Endodermal cell (in vitro differentiated cells): ENCODE data around the gene TBC1D24. TPM values are rescaled to one million over a fixed set of nuclear protein-coding genes. Genes with fewer than 3 reads are reported as not detected.
"Not testable (repeated sequence)": the region's sequence is repeated elsewhere in the genome, so short reads cannot be mapped to it uniquely, and the experiment has no call there.

Source experiments
- DNase-seq: peaks from one replicate; pipeline ENCODE4 v3.0.0-alpha.2; 2017
- H3K27ac ChIP-seq: 2 replicates; pipeline ENCODE4 v1.5.1; 2013; ENCODE audit warnings: mild to moderate bottlenecking, low read depth, low read length, moderate library complexity
- H3K27me3 ChIP-seq: 2 replicates; pipeline ENCODE4 v1.6.1; 2013; ENCODE audit warnings: mild to moderate bottlenecking, low read length, moderate library complexity; ENCODE audit not compliant: insufficient read depth, control insufficient read depth, poor library complexity, severe bottlenecking
- H3K36me3 ChIP-seq: 2 replicates; pipeline ENCODE4 v1.7.0; 2013; ENCODE audit warnings: mild to moderate bottlenecking, low read length, moderate library complexity; ENCODE audit not compliant: control insufficient read depth, insufficient read depth
- H3K4me1 ChIP-seq: one replicate; pipeline ENCODE4 v1.7.0; 2013; ENCODE audit warnings: low read length; ENCODE audit not compliant: control insufficient read depth, insufficient read depth
- H3K4me3 ChIP-seq: 2 replicates; pipeline ENCODE4 v1.5.1; 2013; ENCODE audit warnings: mild to moderate bottlenecking, low read length, moderate library complexity
- H3K9ac ChIP-seq: 2 replicates; pipeline ENCODE4 v1.6.1; 2013; ENCODE audit warnings: mild to moderate bottlenecking, low read length, moderate library complexity; ENCODE audit not compliant: poor library complexity, severe bottlenecking; ENCODE audit errors: extremely low read depth
- H3K9me3 ChIP-seq: 2 replicates; pipeline ENCODE4 v1.6.1; 2013; ENCODE audit warnings: mild to moderate bottlenecking, low read length, moderate library complexity; ENCODE audit not compliant: control insufficient read depth
- H3K27ac Mint-ChIP-seq: 2 replicates; pipeline ENCODE4 v1.8.0; 2020; ENCODE audit warnings: mixed read lengths
- H3K27me3 Mint-ChIP-seq: 2 replicates; pipeline ENCODE4 v1.8.0; 2021; ENCODE audit warnings: mild to moderate bottlenecking, mixed read lengths; ENCODE audit not compliant: insufficient read depth
- H3K36me3 Mint-ChIP-seq: 2 replicates; pipeline ENCODE4 v1.8.0; 2020; ENCODE audit warnings: low read depth, mixed read lengths
- H3K4me1 Mint-ChIP-seq: 2 replicates; pipeline ENCODE4 v1.8.0; 2020; ENCODE audit warnings: mixed read lengths
- H3K4me3 Mint-ChIP-seq: 2 replicates; pipeline ENCODE4 v1.8.0; 2020; ENCODE audit warnings: mild to moderate bottlenecking, moderate library complexity, mixed read lengths
- H3K9me3 Mint-ChIP-seq: 2 replicates; pipeline ENCODE4 v1.8.0; 2020; ENCODE audit warnings: mild to moderate bottlenecking, mixed read lengths
- CTCF ChIP-seq: fragments of 200-600 bp; sonication (generic); conservative IDR thresholded peaks from 2 replicates; pipeline ENCODE4 v1.5.0; 2021; ENCODE audit warnings: antibody characterized with exemption, mild to moderate bottlenecking
- WGBS, 2 experiments: methylation state at CpG; one replicate each; pipeline versions ENCODE4 v1.1.5 to v1.1.7; 2013; ENCODE audit warnings: missing lambda C conversion rate in 2 of 2, mixed read lengths in 1 of 2; ENCODE audit not compliant: insufficient coverage in 1 of 2, insufficient read length in 1 of 2; 5-methylcytosine and 5-hydroxymethylcytosine counted together
- microRNA-seq: library from miRNA; unstranded; fragments of <30 nt; microRNA quantifications from one replicate; pipeline ENCODE4 v1.2.0, GENCODE V29; 2020; ENCODE audit warnings: borderline microRNAs expressed
- total RNA-seq, 2 donors: library from RNA; stranded (reverse); fragmentation: NEBNext Ultra II Directional in 1 of 2; extraction: Animal tissue kit (Norgen Biotek cat#: 25700) in 1 of 2; gene quantifications; 2 replicates in 1 of 2; 3 replicates in 1 of 2; pipeline ENCODE4 v1.2.1, GENCODE V29; 2021

Gene TBC1D24
- total RNA-seq, 2 donors from 2014 or later = 15.7 to 19.4 TPM

- H3K27ac ChIP-seq, H3K9me3 ChIP-seq, DNase-seq, H3K4me3 Mint-ChIP-seq, H3K4me3 ChIP-seq, H3K4me1 Mint-ChIP-seq, H3K4me1 ChIP-seq, H3K27ac Mint-ChIP-seq, H3K9me3 Mint-ChIP-seq, H3K27me3 ChIP-seq, H3K9ac ChIP-seq, H3K27me3 Mint-ChIP-seq: not testable (repeated sequence)
- 95 to 97% methylated on average over 6 to 14 of the region's 14 CpGs for WGBS, 2 experiments
- peaks cover 13% of the 10 kb centered on the region for H3K36me3 ChIP-seq
- peaks cover 12% of the 10 kb centered on the region for H3K36me3 Mint-ChIP-seq
Measured at GRCh38 chr16:2543771-2544170, 68.8 kb downstream of the TBC1D24 start.

GRCh38 chr16:2550283-2550878 is 75.5 kb downstream of the TBC1D24 start:
- not testable (repeated sequence) for H3K27me3 Mint-ChIP-seq, H3K36me3 ChIP-seq, H3K36me3 Mint-ChIP-seq, H3K4me1 Mint-ChIP-seq, H3K9me3 ChIP-seq, H3K4me3 Mint-ChIP-seq, H3K4me1 ChIP-seq, H3K9ac ChIP-seq, H3K9me3 Mint-ChIP-seq, DNase-seq, H3K27ac ChIP-seq, H3K27ac Mint-ChIP-seq, H3K4me3 ChIP-seq, H3K27me3 ChIP-seq
- WGBS, 2 experiments = no CpG with 5 or more reads among the region's 14 CpGs

GRCh38 chr16:2551420-2551889 is 76.5 kb downstream of the TBC1D24 start:
- not testable (repeated sequence) for H3K9ac ChIP-seq, H3K27me3 ChIP-seq, H3K36me3 Mint-ChIP-seq, H3K4me1 ChIP-seq, H3K36me3 ChIP-seq, H3K9me3 ChIP-seq, H3K4me3 ChIP-seq, H3K4me3 Mint-ChIP-seq, H3K9me3 Mint-ChIP-seq, H3K4me1 Mint-ChIP-seq, H3K27me3 Mint-ChIP-seq, H3K27ac ChIP-seq
- DNase-seq = peak; percentile 80
- TF ChIP-seq CTCF = peak; percentile 72
- WGBS, 2 experiments = 74% methylated on average over 9 of the region's 17 CpGs; no CpG with 5 or more reads in 1 of the 2 experiments
- peak overlapping the region; percentile 75 for H3K27ac Mint-ChIP-seq

- H3K27me3 Mint-ChIP-seq, DNase-seq, H3K27me3 ChIP-seq, H3K4me1 ChIP-seq, H3K9ac ChIP-seq, H3K4me3 Mint-ChIP-seq, H3K36me3 Mint-ChIP-seq, H3K9me3 Mint-ChIP-seq, H3K36me3 ChIP-seq, H3K9me3 ChIP-seq, H3K27ac Mint-ChIP-seq, H3K27ac ChIP-seq, H3K4me3 ChIP-seq, H3K4me1 Mint-ChIP-seq: not testable (repeated sequence)
- WGBS, 2 experiments = no CpG with 5 or more reads among the region's 13 CpGs
Measured at GRCh38 chr16:2554709-2555425, 79.9 kb downstream of the TBC1D24 start.

Small RNA genes lying within 50 kb of the gene (microRNA-seq; reads per million reads assigned to microRNA genes)
- not detected for gene MIR3178
- gene MIR6767 = not detected
- not detected for gene MIR6768

Other genes starting within 250 kb of the TBC1D24 start
- 1 to 10 TPM in 1 of 2 donors, under 1 TPM in 1; 0.35 to 1.3 TPM for gene DNASE1L2, start 238.7 kb upstream of the TBC1D24 start, total RNA-seq
- 10 to 100 TPM; 75.8 to 94.7 TPM for gene ECI1, start 223.5 kb upstream of the TBC1D24 start, total RNA-seq
- 100 to 1,000 TPM; 273 to 289 TPM for gene RNPS1, start 207.0 kb upstream of the TBC1D24 start, total RNA-seq
- gene ABCA3, start 134.4 kb upstream of the TBC1D24 start, total RNA-seq = 1 to 10 TPM; 3.3 to 3.5 TPM
- gene CCNF, start 45.7 kb upstream of the TBC1D24 start, total RNA-seq = 10 to 100 TPM; 50.8 to 58.9 TPM
- gene TEDC2, start 15.0 kb upstream of the TBC1D24 start, total RNA-seq = 10 to 100 TPM; 44.0 to 57.6 TPM
- under 1 TPM; 0.48 to 0.62 TPM for gene NTN3, start 3.8 kb upstream of the TBC1D24 start, total RNA-seq
- 100 to 1,000 TPM; 176 to 180 TPM for gene ATP6V0C, start 38.8 kb downstream of the TBC1D24 start, total RNA-seq
- 10 to 100 TPM; 74.6 to 82.2 TPM for gene AMDHD2, start 45.2 kb downstream of the TBC1D24 start, total RNA-seq
- gene CEMP1, start 56.3 kb downstream of the TBC1D24 start, total RNA-seq = under 1 TPM in 1 of 2 donors, not detected in 1; 0.24 TPM
- 10 to 100 TPM; 29.2 to 30.3 TPM for gene PDPK1, start 62.9 kb downstream of the TBC1D24 start, total RNA-seq
- gene KCTD5, start 207.4 kb downstream of the TBC1D24 start, total RNA-seq = 10 to 100 TPM; 29.8 to 32.6 TPM
- 1 to 10 TPM; 3.7 to 4.2 TPM for gene PRSS27, start 245.1 kb downstream of the TBC1D24 start, total RNA-seq